Measurements from ENCODE around the gene NCOR1. TPM values are rescaled to one million over a fixed set of nuclear protein-coding genes. Genes with fewer than 3 reads are reported as not detected.
"Not testable (repeated sequence)": the region's sequence is repeated elsewhere in the genome, so short reads cannot be mapped to it uniquely, and the experiment has no call there.

The NCOR1 gene
- total RNA-seq, 8 experiments from 2014 or later, result 35.3 to 132 (median 64.3) TPM

DNA sequence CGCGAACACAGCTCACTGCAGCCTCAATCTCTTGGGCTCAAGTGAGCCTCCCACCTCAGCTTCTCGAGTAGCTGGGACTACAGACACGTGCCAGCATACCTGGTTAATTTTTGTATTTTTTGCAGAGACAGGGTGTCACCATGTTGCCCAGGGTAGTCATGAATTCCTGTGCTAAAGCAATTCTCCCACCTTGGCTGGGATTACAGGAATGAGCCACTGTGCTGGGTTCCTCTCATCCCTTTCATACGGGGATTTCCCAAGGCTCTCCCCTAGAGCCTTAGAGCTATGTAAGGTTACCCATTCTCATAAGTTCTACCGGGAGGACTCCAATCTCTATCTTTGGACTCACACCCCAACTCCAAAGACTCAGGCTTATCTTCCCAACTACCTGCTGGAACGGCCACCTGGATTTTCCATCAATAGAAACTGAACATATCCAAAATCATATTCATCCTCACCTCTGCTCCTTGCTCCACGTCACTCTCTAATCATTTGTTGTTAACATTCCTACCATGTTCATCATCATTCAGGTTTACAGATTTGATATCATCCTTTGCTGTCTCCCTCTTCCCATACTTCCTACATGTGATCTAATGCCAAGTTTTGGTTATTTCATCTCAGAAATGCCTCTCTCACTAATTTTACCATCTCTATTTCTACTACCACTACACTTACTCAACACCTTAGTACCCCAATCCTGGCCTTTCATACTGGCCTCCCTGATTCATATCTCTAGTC is 92.5 kb downstream of the NCOR1 start:
- 74 to 100% (median 95%) methylated on average over 1 to 8 of the region's 8 CpGs for WGBS, 10 experiments
- in situ Hi-C loops (cut with MboI; ENCODE audit: low pct_unique_long_range_greater_than_20kb in 2 of 9, low sequenced_read_pairs in 9 of 9, unreplicated experiment in 9 of 9), result no loop called here
- no peak overlapping the region for H3K4me3 ChIP-seq
- ATAC-seq (replicated peaks in 6 of 8), result no peak
- H3K4me1 ChIP-seq (replicated peaks in 1 of 2), result no peaks in the 10 kb centered on the region
- H3K27ac ChIP-seq, result no peak overlapping the region

DNA sequence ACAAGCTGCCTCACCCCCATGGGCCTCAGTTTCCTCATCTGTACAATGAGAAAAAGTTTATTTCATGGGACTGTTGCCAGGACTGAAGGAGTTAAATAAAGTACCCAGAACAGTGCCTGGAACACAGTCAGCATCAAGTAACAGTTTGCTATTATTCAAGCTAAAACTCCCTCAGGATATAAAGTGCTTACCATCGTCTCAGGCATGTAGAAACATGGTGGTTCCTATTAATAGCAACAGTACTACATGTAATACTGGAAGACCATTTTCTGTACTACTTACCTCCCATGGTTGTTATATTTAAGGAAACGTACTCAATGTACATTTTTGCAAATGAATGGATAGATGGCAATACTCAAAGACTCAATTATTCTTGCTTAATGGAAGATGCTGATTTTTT is 93.4 kb downstream of the NCOR1 start:
- WGBS, 10 experiments, result 20 to 100% (median 80%) methylated on average over 1 to 2 of the region's 2 CpGs
- in situ Hi-C loops (cut with MboI; ENCODE audit: low pct_unique_long_range_greater_than_20kb in 2 of 9, low sequenced_read_pairs in 9 of 9, unreplicated experiment in 9 of 9), result no loop called here
- peak in 2 of 8 experiments; percentile 51 to 70 for ATAC-seq (replicated peaks in 6 of 8)

DNA sequence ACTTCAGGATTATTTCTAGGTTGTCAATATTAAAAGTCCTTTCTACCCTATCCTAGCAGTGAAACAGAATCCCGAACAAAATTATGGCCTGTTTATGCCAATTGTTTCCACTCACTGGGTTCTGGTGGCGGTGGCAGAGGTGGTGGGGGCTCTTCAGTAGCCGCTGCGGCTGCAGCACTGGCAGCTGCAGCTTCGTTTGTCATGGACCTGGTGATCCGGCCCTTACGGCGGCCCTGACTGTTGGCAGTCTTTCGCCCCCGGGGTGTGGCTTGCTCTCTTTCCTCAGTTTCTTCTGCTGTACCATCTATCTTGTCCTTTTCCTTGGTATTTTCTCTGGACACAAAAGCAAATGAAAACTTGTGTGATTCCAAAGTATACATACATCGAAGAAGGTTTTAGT is 94.4 kb downstream of the NCOR1 start:
- Histone ChIP-seq H3K4me3 (no peak overlapping the region), H3K27ac (no peak overlapping the region), H3K4me1 (replicated peaks in 1 of 2) (no peaks in the 10 kb centered on the region)
- in situ Hi-C loops (cut with MboI; ENCODE audit: low pct_unique_long_range_greater_than_20kb in 2 of 9, low sequenced_read_pairs in 9 of 9, unreplicated experiment in 9 of 9), result no loop called here
- ATAC-seq (replicated peaks in 6 of 8), result no peak
- 88 to 100% (median 96%) methylated on average over 1 to 9 of the region's 11 CpGs; no CpG with 5 or more reads in 1 of the 10 experiments for WGBS, 10 experiments

More for the DNA sequence above, 93.4 kb downstream of the NCOR1 start:
- no peak overlapping the region for H3K27ac ChIP-seq
- no peaks in the 10 kb centered on the region for H3K4me1 ChIP-seq (replicated peaks in 1 of 2)
- no peak overlapping the region for H3K4me3 ChIP-seq

DNA sequence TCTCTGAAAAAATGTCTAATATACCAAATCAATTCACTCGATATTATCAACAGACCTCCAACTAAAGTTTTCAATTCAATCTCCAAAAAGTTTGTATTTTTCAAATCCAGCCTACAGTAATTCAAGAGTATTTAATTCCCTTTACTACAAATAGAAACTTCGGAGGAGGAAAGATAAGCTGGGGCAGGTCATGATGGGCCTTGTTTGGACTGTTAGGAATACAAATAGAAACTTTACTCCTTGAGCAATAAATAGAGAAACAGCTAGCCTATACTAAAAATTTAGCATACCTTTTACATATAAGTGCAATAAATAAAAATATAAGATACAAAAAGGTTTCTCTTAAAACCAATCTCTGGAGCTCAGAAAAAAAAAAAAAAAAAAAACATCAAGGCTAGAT is 98.2 kb downstream of the NCOR1 start:
- in situ Hi-C loops (cut with MboI; ENCODE audit: low pct_unique_long_range_greater_than_20kb in 2 of 9, low sequenced_read_pairs in 9 of 9, unreplicated experiment in 9 of 9), result no loop called here
- H3K4me1 ChIP-seq (replicated peaks in 1 of 2), result no peaks in the 10 kb centered on the region
- ATAC-seq (replicated peaks in 6 of 8), result no peak
- no peak overlapping the region for H3K27ac ChIP-seq
- no peak overlapping the region for H3K4me3 ChIP-seq
- WGBS, 10 experiments, result 71 to 100% (median 96%) methylated on average over 1 to 2 of the region's 2 CpGs

DNA sequence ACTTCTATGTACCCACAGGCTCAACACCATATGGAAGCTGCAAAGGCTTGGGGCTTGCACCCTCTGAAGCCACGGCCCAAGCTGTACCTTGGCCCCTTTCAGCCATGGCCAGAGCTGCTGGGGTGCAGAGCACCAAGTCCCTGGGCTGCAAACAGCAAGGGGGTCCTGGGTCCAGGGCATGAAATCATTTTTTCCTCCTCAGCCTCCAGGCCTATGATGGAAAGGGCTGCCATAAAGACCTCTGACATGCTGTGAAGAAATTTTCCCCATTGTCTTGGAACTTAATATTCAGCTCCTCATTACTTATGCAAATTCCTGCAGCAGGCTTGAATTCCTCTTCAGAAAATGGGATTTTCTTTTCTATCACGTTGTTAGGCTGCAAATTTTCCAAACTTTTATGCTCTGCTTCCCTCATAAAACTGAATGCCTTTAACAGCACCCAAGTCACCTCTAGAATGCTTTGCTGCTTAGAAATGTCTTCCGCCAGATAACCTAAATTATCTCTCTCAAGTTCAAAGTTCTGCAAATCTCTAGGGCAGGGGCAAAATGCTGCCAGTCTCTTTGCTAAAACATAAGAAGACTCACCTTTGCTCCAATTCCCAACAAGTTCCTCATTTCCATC is 100.1 kb downstream of the NCOR1 start:
- H3K4me3 ChIP-seq; H3K27ac ChIP-seq; H3K4me1 ChIP-seq (replicated peaks in 1 of 2); in situ Hi-C loops (cut with MboI; ENCODE audit: low pct_unique_long_range_greater_than_20kb in 2 of 9, low sequenced_read_pairs in 9 of 9, unreplicated experiment in 9 of 9); ATAC-seq (replicated peaks in 6 of 8): not testable (repeated sequence)
- 83 to 100% (median 100%) methylated on average over 1 to 2 of the region's 3 CpGs; no CpG with 5 or more reads in 1 of the 10 experiments for WGBS, 10 experiments

DNA sequence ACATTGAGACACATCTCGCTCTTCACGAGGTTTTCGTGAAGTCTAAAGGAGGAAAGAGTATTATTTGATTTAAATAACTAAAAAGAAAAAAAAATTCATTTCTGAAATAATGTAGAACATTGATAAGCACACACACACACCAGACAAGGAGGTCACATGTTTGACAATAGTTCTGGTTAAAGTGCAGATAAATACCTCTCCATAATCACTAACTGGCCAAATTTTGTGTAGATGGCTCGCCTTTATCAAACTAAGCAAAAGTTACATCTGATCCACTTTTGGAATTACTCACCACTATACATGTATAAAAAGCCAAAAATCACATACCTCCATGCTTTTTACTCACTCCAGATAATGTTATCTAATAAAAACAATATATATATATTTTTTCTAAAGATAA is 106.5 kb downstream of the NCOR1 start:
- Histone ChIP-seq H3K4me1 (replicated peaks in 1 of 2) (no peaks in the 10 kb centered on the region), H3K27ac (no peak overlapping the region), H3K4me3 (no peak overlapping the region)
- in situ Hi-C loops (cut with MboI; ENCODE audit: low pct_unique_long_range_greater_than_20kb in 2 of 9, low sequenced_read_pairs in 9 of 9, unreplicated experiment in 9 of 9), result no loop called here
- 92 to 100% (median 100%) methylated on average over 1 to 4 of the region's 4 CpGs; no CpG with 5 or more reads in 1 of the 10 experiments for WGBS, 10 experiments
- ATAC-seq (replicated peaks in 6 of 8), result no peak

DNA sequence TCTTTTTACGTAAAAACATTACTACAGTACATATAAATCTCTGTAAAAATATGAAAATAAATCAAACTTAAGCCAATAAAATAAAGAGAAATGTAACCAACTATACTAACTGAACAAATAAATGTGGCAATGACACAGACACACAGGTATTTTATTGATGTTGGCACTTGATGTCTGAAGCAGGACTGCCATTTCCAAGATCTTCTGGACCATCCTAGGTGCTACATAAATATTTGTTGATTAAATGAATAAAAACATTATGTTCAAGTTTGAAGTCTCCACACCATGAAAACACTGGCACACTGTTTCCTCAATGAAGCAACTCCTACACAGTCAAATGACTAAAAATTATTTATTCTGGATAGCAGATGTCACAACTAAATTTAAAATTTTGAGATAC is 106.9 kb downstream of the NCOR1 start:
- no peaks in the 10 kb centered on the region for H3K4me1 ChIP-seq (replicated peaks in 1 of 2)
- WGBS, 10 experiments, result 100% methylated on average over 1 of the region's 1 CpG; no CpG with 5 or more reads in 1 of the 10 experiments
- in situ Hi-C loops (cut with MboI; ENCODE audit: low pct_unique_long_range_greater_than_20kb in 2 of 9, low sequenced_read_pairs in 9 of 9, unreplicated experiment in 9 of 9), result no loop called here
- no peak overlapping the region for H3K27ac ChIP-seq
- no peak for ATAC-seq (replicated peaks in 6 of 8)
- H3K4me3 ChIP-seq, result no peak overlapping the region

DNA sequence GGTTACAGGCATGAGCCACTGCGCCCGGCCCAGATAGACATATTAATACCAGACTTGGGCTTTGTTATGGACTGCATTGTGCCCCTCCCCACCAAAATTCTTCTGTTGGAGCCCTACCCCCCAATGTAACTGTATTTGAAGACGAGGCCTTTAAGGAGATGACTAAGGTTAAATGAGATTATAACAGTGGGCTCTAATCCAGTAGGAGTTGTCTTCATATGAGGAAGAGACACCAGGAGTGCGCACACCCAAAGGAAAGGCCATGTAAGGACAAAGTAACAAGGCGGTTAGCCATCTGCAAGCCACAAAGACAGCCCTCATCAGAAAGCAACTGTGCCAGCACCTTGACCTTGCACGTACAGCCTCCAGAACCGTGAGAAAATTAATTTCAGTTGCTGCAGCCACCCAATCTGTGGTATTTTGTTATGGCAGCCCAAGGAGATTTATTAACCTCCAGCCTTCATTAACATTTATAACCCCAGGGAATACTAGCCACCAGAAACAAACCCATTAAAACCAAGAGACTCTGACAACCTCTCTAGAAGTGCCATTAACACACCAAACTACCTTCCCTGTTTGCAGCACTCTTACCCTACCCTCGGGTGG is 108.1 kb downstream of the NCOR1 start:
- Histone ChIP-seq H3K4me1 (replicated peaks in 1 of 2) (no peaks in the 10 kb centered on the region), H3K4me3 (no peak overlapping the region), H3K27ac (no peak overlapping the region)
- ATAC-seq (replicated peaks in 6 of 8), result no peak
- in situ Hi-C loops (cut with MboI; ENCODE audit: low pct_unique_long_range_greater_than_20kb in 2 of 9, low sequenced_read_pairs in 9 of 9, unreplicated experiment in 9 of 9), result no loop called here
- WGBS, 10 experiments, result 83 to 100% (median 97%) methylated on average over 1 to 6 of the region's 8 CpGs; no CpG with 5 or more reads in 1 of the 10 experiments

DNA sequence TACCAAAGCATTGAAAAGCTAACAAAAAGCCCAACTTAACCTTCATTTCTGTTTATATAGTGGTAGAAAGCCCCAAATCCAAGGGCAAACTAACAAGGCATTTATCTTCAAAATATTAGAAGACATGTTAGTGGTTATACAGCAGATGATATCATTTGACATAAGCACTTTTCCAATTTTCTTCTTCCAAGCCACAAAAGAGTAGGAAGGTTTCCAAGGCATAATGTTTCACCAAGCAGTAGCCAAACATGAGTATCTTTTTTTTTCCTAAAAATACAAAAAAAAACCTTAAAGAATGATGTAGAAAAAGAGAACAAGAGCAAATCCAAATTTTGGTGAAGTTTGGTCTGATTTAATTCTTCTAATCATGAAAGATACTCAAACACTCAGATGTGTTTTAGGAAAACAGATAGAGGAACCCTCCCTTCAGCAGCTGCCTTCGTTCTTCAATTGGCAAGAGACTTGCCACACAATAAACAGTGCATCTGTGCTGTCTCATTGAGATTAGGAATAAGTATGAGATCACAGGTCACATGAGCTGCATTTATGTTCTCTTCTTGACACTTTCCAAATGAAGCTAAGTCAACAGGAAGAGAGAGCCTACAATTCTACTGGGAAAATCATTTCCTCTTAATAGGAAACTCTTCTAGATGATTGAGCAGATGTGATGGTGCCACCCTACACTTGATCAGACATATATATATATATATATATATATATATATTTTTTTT is 109.0 kb downstream of the NCOR1 start:
- no peaks in the 10 kb centered on the region for H3K4me1 ChIP-seq (replicated peaks in 1 of 2)
- H3K4me3 ChIP-seq, result no peak overlapping the region
- in situ Hi-C loops (cut with MboI; ENCODE audit: low pct_unique_long_range_greater_than_20kb in 2 of 9, low sequenced_read_pairs in 9 of 9, unreplicated experiment in 9 of 9), result no loop called here
- ATAC-seq (replicated peaks in 6 of 8), result peak in 7 of 8 experiments; percentile 51 to 89 (median 62)
- 50 to 100% (median 60%) methylated on average over 1 of the region's 1 CpG; no CpG with 5 or more reads in 4 of the 10 experiments for WGBS, 10 experiments
- no peak overlapping the region for H3K27ac ChIP-seq

DNA sequence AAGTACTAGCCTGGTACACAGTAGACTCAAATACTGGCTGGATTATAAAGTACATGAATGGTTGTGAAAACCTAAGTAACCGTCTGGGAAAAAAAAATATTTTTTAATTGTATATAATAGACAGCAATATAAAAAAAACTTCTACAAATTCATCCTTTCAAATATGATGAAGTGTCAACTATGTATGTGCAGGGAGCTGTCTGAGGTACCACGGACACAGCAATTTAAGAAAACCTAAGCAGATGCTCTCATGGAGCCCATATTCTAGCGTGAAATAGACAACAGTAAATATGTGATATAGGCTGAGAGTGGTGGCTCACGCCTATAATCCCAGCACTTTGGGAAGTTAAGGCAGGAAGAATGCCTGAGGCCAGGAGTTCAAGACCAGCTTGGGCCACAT is 111.1 kb downstream of the NCOR1 start:
- in situ Hi-C loops (cut with MboI; ENCODE audit: low pct_unique_long_range_greater_than_20kb in 2 of 9, low sequenced_read_pairs in 9 of 9, unreplicated experiment in 9 of 9), result no loop called here
- Histone ChIP-seq H3K27ac (no peak overlapping the region), H3K4me1 (replicated peaks in 1 of 2) (no peaks in the 10 kb centered on the region), H3K4me3 (no peak overlapping the region)
- ATAC-seq (replicated peaks in 6 of 8), result no peak
- WGBS, 10 experiments, result 80 to 100% (median 93%) methylated on average over 1 to 3 of the region's 4 CpGs; no CpG with 5 or more reads in 1 of the 10 experiments

DNA sequence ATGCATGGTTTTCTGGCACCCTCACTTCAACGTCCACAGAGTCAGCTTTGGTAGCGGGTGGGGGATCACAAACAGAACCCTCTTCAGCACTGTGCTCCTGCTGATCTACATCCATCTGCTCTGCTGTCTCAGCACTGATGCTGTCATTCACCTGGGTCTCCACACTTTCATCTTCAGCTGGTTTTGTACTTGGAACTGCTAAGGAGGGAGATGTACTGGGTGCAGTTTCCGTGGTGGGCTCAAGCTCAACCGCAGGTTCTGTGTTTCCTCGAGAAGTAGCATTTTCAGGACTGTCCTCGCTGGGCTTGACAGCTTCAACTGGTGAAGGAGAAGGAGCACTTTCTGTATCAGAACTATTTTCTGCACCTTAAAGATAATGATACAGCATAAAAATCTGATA is 113.9 kb downstream of the NCOR1 start:
- in situ Hi-C loops (cut with MboI; ENCODE audit: low pct_unique_long_range_greater_than_20kb in 2 of 9, low sequenced_read_pairs in 9 of 9, unreplicated experiment in 9 of 9), result no loop called here

DNA sequence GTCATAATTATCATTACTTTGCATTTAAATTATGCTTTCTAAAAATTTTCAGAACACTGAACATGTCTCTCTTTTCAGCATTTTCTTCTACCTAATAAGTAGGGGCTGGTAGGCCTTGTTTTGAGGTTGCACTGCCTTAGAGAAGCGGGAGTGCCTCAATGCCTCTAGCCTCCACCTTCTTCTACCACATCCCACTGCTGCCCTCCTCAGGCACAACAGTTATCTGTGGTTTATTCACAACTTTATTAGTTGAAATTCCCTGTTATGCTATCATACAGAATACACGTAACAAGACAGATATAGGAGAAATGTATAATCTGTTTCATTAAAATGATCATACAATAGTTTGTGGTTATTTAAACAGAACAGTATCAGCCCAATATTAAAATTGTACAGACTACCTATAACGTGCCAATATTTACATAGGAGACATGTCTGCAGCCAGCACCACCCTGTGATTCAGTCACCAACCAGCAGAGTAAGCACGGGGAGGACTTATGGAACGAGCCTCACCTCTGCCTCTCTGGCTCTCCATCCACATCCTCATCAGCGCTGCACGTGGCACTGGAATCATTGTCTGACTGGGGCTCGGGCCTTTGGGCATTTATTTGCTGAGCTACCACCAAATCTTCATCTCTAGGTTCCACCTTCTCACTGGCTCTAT is 114.5 kb downstream of the NCOR1 start:
- H3K27ac ChIP-seq, result no peak overlapping the region
- WGBS, 10 experiments, result 0 to 100% (median 85%) methylated on average over 1 to 8 of the region's 8 CpGs; no CpG with 5 or more reads in 1 of the 10 experiments
- H3K4me1 ChIP-seq (replicated peaks in 1 of 2), result no peaks in the 10 kb centered on the region
- in situ Hi-C loops (cut with MboI; ENCODE audit: low pct_unique_long_range_greater_than_20kb in 2 of 9, low sequenced_read_pairs in 9 of 9, unreplicated experiment in 9 of 9), result no loop called here
- no peak overlapping the region for H3K4me3 ChIP-seq
- peak in 3 of 8 experiments; percentile 23 to 68 (median 43) for ATAC-seq (replicated peaks in 6 of 8)

More for the DNA sequence above, 113.9 kb downstream of the NCOR1 start:
- no peaks in the 10 kb centered on the region for H3K4me1 ChIP-seq (replicated peaks in 1 of 2)
- WGBS, 10 experiments, result 84 to 100% (median 97%) methylated on average over 1 to 5 of the region's 6 CpGs; no CpG with 5 or more reads in 1 of the 10 experiments
- no peak overlapping the region for H3K4me3 ChIP-seq
- no peak for ATAC-seq (replicated peaks in 6 of 8)
- no peak overlapping the region for H3K27ac ChIP-seq

Data from motor neuron (in vitro differentiated cells).